Uterus (tissue), 2 donors: ENCODE data around the gene GFER.

Experiments used
- POLR2A ChIP-seq, 2 donors: fragments of 450-650 bp; IDR thresholded peaks; one replicate each; pipeline ENCODE4 v1.6.1; 2016; ENCODE audit warnings: antibody characterized with exemption in 2 of 2, mild to moderate bottlenecking in 1 of 2, moderate library complexity in 1 of 2
- TF ChIP-seq, protein P1 (sequence below), 4 experiments: fragments of 200-600 bp in 2 of 4; fragments of 450-650 bp in 2 of 4; sonication (generic) in 2 of 4; IDR thresholded peaks; one replicate each; pipeline ENCODE4 v1.5.1; 2016 to 2019; ENCODE audit warnings: antibody characterized with exemption in 4 of 4, mild to moderate bottlenecking in 2 of 4, moderate library complexity in 1 of 4

DNA sequence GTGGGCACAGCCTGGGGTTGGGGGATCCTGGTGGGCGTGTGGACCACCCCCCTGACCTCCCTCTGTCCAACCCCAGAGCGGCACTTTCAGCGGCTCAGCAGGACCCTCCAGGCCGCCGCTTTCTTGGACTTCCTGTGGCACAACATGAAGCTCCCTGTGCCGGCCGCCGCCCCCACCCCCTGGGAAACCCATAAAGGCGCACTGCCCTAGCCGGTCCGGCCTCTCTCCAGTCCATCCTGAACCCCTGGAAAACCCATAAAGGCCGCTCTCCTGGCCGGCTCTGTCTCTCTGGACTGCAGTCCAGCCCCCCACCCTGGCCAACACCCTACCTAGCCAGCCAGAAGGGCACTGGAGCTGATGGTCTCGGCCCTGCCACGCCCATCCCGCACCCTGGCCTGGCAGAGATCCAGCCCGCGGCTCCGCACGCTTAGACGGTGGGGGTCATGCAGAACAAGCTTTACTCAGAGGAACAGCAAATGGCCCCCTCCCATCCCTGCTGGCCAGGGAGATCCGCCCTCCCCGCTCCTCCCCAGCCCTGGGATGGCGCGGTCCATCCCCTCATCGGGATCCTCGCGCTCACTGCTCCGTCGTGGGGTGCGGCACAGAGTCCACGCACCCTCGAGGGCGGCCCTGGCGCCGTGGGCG, 5.4 kb upstream of the GFER start:
- TF ChIP-seq, protein P1, sequence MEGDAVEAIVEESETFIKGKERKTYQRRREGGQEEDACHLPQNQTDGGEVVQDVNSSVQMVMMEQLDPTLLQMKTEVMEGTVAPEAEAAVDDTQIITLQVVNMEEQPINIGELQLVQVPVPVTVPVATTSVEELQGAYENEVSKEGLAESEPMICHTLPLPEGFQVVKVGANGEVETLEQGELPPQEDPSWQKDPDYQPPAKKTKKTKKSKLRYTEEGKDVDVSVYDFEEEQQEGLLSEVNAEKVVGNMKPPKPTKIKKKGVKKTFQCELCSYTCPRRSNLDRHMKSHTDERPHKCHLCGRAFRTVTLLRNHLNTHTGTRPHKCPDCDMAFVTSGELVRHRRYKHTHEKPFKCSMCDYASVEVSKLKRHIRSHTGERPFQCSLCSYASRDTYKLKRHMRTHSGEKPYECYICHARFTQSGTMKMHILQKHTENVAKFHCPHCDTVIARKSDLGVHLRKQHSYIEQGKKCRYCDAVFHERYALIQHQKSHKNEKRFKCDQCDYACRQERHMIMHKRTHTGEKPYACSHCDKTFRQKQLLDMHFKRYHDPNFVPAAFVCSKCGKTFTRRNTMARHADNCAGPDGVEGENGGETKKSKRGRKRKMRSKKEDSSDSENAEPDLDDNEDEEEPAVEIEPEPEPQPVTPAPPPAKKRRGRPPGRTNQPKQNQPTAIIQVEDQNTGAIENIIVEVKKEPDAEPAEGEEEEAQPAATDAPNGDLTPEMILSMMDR (IDR thresholded peaks at IDR 0.05): no peak
- no peak for TF ChIP-seq POLR2A (IDR thresholded peaks at IDR 0.05)
